ENCODE results near the gene NMRAL1.

The NMRAL1 gene

DNA sequence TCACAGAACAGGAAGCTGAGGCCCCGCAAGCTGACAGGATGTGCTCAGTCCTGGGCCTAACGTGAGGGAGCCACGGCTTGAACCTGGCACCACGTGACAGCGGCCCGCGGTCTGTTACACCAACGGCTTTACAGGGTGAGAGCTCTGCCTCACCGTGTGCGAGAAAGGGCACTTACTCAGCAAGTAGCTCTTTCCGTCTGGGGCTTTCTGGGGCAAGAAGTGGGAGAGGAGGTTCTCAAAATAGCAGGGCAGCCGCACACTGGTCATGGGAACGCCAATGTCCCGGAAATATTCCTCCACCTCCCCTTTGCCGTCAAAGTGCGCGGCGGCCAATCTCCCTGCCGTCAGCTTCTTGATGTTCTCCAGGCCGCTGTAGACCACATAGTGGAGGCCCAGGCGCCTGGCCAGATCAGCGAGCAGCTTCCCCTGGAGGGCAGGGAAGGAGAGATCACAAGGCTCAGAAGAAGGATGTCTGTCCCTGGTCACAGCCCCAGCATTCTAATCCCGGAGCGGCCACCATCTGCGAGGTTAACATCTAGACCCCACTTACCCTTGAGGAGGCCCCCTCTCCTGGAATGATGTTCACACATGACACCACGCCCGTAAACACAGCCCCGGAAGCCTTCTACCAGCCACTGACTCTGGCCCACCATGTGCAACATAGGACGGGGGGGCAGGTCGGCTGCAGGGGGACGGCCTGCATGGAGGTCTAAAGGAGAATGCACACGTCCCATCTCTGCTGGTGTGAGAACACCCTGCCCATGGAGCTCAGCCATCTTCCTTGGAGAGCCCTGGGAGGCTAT lies 8.2 kb downstream of the NMRAL1 start:
- DNase-seq, result no peak

DNA sequence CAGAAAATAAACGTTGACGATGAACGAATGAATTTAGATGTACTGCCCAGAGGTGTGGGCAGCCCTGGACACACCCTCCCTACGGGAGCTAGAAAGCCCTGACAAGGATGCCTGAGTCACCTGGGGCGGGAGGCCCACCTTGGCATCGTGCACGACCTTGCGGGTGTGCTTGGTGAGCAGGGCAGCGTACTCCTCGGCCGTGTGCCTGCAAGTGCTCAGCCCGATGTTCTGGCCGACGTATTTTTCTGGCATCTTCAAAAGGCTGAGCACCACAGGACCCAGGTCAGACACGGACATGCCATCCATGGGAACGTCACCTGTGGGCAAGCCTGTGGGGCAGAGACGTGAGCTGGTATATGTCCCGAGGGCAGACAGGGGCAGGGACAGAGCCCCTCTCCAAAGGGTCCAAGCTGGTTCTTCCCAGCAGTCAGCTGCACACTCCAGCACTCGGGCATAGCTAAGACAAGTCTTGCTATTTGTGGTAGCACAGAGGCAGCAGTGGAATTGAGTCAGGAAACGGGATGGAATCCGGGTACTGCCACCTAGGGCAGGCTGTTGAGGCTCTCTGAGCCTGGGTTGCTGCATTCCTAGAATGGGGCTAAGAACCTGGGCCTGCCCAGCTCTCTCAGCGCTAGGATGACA lies 10.8 kb downstream of the NMRAL1 start:
- DNase-seq, result no peak

DNA sequence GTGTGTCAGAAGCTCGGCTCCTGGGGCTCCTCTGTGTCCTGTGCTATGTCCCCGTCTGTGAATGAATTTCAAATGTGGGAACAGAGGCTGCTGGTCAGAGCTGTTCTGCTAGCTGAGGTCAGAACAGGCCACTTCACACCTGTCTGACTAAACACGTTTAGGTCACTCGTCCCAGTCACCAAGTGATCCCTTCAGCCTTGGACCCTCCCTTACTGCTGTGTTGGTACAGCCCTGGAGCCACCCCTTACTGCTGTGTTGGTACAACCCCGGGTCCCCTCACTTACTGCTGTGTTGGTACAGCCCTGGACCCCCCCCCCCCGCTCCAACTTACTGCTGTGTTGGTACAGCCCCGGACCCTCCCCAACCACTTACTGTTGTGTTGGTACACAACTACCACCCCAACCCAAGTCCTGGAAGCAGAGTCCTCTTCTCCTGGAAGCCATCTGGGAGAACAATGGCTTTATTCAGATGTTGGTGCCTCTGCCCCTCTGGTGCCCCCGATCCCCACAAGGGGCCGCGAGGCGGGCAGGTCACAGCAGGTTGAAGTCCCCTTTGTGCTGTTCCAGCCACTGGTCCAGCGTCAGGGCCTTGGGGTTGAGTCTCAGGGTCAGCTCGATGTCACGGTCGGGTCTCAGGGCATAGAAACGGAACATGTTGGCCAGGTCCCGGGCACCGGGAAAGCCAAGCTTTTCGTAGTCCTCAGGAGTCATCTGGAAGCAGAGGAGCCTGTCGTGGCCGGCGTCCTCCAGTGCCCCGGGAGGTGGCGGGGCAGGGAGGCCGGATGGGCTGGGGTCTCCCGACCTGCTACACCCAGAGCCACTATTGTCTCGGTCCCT lies 13.0 kb downstream of the NMRAL1 start:
- DNase-seq, result no peak

DNA sequence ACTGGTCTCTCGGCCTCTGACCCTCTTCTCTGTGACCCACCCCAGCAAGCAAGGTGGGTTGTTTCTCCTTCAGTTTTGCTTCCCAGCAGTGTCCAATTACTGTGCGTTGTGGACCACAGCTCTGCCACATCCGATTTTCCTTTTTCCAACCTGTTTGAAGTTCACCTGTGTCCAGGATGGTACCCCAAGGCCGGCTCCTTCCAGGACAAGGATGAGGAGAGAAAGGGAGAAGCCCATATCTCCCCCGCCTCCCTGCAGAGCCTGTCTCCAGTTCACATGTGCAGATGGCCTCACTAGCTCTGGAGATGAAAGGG lies 13.5 kb downstream of the NMRAL1 start:
- no peak for DNase-seq

DNA sequence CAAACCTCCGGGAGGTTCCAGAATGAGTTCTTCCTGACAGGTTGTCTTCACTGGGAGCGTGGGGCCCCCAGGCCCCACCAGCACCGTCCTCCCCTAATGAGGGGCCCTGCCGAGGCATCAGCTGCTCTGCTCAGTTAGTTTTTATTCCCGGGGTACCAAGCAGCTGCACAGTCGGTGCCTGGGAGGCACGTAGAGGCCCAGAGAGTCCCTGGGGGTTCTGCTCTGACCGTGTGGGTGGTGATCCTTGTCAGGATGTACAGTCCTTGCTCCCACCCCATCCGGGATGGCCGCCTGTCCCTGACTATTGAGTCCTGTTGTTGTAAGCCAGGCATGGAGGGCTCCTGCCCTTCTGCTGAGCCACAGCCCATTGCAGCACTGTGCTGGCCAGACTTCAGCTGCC lies 18.5 kb downstream of the NMRAL1 start:
- DNase-seq, result no peak

DNA sequence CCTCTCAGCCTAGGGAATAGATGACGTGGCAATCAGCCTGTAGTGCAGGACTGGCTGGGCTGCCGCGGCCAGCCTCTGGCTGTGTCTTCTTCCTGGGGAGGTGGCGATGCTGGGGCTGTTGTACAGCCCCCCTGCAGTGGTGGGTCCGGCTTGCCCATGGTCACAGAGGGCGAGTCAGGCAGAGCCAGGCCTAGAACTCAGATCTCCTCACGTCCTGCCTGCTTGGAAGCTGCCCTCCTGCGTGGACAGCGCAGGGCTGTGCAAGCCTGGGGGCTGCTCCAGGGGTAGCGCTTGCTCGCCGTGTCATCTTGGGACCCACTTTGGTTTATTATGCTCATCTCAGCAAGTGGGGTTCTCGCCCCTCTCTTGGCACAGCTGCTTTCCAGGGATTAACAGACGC lies 19.3 kb downstream of the NMRAL1 start:
- DNase-seq, result no peak

DNA sequence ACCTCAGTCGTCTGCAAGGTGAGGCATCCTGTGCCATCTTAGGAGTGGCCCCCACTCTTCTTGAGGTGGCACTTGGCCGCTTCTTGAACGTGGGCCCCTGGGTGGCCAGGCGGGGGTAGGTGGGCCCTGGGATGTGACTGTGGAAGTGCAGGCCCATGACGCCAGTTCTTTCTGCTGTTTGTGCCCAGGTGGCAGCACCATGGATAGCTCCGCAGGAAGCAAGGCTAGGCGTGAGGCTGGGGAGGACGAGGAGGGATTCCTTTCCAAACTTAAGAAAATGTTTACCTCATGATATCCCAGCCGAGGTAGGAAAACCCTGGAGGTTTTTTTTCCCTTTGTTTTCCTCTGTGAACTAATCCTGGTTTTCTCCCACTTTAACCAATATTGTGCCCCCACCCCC lies 19.8 kb downstream of the NMRAL1 start:
- DNase-seq, result no peak

DNA sequence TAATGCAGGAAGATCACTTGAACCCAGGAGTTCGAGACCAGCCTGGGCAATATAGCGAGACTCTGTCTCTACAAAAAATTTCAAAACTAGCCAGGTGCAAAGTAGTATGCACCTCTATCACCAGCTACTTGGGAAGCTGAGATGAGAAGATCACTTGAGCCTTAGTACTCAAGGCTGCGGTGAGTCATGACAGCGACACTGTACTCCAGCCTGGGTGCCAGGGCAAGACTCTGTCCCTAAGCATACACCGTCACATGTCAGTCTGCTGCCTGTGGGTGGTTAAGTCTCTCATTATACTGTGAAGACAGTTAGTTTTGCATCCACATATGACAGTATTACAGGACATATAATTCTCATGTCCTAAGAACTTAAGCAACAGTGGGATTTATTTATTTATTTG lies 21.8 kb downstream of the NMRAL1 start:
- DNase-seq, result no peak

DNA sequence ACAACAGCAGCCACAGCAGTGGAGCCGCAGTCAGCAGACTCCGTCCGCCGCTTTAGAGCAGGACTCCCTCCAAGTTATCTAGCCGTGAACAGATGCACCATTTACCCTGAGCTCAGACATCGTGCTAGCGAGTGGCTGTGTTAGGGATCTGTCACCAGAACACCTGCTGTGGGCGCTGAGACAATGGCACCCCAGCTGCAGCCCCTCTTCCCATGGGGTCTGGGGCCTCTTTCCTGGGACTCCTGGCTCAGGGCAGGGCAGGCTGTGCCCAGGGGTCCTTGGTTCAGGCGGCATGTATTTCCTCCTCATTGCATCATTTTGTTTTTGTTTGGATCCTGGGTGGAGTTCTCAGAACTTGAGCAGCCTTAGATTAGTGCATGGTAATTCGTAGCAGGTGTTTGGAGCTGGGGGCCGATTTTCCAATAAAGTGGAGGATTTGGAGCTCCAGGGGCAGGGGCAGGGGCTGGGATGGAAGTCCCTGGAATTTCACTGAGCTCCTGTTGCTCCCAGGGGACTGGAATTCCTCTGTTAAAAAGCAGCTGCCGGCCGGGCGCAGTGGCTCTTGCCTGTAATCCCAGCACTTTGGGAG lies 23.4 kb downstream of the NMRAL1 start:
- DNase-seq, result no peak

DNA sequence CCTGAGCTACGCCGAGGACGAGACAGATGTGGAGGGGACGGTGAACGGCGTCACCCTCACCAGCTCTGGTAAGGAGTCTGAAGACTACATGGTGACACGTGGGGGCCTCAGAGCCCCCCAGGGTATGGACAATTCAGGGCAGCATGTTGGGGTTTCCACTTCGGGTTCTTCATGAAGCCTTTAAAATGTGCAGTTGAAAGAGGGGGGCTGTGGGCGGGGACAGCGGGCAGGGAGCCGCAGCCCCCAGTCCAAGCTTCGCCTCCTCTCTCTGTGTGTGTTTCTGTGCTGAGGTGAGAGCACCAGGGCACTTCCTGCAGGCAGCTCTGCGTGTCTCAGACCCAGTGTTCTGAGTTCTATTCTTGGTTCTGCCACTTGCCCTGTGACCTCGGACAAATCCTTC lies 24.0 kb downstream of the NMRAL1 start:
- no peak for DNase-seq

DNA sequence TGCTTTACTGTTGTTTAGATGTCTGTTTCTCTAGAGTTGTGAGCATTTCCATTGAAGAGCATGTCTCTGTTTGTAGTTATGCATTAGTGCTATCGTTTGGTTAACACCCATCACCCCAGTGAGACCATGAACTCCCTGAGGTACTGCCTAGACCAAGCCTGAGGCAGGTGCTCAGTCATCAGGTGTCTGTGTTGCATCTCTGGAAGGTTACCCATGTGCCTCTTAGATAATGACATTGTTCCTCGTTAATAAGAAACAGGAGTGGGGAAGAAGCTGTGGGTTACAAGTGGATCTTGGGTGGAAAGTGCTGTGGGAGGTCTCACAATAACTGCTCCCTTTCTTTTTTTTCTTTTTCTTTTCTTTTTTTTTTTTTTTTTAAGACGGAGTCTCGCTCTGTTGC lies 30.4 kb downstream of the NMRAL1 start:
- no peak for DNase-seq

DNA sequence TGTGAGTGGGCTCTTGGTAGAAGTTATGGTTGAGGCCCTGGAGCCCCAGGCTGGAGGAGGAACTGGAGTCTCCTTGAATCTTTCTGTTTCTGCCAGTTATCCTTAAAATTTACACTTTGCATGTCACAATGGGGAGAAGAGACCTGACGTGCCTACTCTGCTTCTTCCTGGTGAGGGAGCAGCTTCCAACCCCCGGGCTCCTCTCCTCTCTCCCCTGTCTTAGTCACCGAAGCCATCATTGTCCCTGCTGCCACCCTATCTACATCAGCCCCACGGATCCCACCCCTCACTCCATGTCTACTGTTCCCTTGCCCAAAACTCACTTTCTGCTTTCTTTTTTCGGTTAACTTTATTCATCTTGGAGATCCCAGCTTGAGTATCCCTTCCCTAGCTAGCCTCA lies 31.2 kb downstream of the NMRAL1 start:
- DNase-seq, result no peak

DNA sequence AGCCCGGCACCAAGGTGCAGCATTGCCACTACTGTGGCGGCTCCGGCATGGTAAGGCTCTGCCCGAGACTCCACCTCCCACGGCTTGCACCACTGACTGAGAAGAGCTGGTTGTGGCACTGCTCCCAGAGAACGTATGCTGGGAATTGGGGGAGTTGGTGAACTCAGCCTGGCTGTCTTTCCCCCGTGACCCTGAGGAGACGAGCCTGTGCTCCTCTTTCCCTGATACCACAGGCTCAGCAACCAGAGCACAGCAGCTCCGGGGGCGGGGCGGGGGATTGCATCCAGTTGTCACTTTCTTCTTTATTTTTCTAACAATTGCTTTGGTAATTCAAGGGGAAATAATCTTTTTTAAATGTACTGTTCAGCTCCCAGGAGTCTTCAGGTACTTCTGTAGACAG lies 32.1 kb downstream of the NMRAL1 start:
- DNase-seq, result no peak

DNA sequence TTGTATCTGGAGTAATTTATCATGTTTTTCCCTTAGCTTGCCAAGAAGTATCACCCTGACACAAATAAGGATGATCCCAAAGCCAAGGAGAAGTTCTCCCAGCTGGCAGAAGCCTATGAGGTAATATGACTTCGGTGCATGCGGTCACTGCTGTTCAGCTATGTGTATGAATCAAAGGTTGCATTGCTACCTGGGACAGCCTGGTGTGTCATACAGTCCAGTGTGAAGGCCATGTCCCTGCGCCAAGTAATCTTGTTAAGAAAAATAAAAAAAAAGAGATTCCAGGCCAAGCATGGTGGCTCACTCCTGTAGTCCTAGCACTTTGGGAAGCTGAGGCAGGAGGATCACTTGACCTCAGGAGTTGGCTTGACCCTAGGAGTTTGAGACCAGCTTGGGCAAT lies 37.1 kb downstream of the NMRAL1 start:
- DNase-seq, result no peak

DNA sequence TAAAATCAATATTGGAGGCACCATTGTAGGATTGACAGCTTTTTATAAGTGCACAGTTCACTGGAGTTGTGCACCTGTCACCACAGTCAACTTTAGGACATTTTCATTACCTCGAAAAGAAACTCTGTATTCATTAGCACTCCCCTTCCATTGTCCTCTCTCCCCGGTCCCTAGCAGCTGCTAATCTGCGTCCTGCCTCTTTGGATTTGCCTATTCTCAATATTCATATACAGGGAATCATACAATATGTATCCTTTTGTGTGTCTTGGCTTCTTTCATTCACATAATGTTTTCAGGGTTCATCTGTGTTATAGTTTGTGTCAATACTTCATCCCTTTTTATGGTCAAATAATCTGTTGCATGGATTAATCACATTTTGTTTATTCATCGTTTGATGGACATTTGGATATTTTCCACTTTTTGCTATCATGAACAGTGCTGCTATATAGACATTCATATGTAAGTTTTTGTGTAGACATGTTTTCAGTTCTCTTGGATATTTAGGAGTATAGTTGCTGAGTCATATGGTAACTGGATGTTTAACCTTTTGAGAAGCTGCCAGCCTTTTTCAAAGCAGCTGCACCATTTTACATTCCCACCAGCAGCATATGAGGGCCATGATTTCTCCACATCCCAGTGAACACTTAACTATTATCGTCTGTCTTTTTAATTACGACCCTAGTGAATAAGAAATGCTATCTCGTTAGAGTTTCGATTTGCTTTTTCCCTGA lies 38.9 kb downstream of the NMRAL1 start:
- peak; percentile 43 for DNase-seq

DNA sequence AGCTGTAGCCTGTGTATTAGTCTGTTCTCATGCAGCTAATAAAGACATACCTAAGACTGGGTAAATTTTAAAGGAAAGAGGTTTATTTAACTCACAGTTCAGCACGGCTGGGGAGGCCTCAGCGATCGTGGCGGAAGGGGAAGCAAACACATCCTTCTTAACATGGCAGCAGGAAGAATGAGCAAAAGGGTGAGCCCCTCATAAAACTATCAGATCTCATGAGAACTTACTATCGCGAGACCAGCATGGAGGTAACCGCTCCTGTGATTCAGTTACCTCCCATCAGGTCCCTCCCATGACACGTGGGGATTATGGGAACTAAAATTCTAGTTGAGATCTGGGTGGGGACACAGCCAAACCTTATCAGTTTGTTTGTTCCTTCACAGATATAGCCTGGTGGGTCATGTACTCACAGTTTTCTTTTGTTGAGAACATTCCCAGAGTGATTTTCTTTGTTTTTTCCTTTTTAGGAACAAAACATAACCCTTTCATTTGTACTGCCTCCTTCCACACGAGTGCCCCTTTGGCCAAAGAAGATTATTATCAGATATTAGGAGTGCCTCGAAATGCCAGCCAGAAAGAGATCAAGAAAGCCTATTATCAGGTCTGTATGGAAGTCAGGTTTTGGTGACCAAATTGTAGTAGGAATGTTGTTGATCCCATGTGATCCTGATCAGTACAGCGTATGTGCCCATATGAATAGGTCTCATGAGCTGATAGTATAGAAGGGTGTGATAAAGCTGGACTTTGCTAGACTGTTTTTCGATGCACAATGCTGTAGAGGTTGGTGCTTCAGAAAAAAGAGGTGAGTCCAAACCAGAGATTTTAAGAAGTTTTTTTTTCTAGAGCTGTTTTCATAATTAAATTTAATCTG lies 40.3 kb downstream of the NMRAL1 start:
- DNase-seq, result no peak

DNA sequence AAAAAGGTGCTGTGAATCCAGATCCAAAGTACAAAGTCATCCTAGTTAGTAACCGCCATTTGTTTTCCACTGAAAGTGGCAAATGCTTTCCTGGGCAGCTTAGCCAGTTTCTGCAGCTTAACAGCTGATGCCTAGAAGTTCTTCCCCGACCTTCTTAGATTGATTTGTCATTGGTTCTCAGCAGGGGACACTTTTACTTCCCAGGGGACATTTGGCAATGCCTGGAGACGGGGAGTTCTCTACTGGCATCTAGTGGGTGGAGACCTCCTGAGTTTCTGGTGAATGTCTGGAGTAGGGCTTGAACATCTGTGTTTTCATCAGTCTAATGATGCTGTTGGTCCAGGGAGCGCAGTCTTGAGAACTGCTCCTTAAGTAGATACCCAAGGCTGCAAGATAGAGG lies 41.2 kb downstream of the NMRAL1 start:
- no peak for DNase-seq

DNA sequence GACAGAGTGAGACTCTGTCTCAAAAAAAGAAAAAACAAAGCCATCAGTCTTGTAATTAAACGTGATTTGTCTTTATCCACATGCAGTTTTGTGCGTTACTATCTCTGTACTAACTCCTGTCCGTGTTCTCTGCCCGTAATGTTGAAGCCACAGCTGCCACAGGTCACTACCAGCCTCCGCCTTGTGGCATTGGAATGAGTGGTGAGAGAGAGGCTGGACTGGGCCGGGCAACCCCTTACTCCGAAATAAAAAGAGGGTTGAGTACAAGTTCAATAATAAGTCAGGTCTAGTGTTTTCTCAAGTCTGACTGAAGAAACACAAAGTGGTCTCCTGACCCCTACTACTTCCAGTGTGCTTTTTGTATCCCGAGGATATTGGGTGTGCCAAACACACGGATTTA lies 43.4 kb downstream of the NMRAL1 start:
- no peak for DNase-seq

DNA sequence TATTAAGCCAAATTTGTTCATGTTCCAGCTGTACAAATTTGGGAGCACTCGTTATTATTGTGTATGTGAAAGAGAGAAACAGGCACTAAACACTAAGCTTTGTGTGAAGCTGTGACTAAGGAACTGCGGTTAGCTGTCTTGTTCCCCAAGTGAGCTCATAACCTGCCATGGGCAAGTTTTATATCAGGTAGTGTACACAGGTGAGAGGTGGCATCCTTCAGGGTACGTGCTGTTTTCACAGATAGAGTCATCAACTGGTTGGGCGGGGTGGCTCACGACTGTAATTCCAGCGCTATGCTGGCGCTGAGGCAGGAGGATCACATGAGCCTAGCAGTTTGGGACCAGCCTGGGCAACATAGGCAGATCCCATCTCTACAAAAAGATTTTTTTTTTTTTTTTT lies 45.9 kb downstream of the NMRAL1 start:
- DNase-seq, result no peak

DNA sequence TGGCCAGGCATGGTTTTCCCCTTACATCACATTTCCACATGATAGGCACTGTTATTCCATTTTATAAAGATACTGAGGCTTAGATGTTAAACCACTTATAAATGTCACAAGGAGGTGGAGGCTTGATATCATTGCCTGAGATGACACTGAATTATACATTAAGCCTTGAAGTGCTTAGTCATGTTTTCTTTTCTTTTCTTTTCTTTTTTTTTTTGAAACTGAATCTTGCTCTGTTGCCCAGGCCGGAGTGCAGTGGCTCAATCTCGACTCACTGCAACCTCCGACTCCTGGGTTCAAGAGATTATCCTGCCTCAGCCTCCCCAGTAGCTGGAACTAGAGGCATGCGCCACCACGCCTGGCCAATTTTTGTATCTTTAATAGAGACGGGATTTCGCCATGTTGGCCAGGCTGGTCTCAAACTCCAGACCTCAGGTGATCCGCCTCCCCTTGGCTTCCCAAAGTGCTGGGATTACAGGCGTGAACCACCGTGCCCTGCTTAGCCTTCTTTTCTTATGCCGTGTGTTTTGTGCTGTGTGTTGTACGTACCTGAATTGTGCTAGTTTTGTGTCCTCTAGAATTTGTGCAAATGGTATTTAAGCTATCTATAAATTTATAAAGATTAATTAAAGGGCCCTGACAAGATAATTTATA lies 47.6 kb downstream of the NMRAL1 start:
- no peak for DNase-seq

DNA sequence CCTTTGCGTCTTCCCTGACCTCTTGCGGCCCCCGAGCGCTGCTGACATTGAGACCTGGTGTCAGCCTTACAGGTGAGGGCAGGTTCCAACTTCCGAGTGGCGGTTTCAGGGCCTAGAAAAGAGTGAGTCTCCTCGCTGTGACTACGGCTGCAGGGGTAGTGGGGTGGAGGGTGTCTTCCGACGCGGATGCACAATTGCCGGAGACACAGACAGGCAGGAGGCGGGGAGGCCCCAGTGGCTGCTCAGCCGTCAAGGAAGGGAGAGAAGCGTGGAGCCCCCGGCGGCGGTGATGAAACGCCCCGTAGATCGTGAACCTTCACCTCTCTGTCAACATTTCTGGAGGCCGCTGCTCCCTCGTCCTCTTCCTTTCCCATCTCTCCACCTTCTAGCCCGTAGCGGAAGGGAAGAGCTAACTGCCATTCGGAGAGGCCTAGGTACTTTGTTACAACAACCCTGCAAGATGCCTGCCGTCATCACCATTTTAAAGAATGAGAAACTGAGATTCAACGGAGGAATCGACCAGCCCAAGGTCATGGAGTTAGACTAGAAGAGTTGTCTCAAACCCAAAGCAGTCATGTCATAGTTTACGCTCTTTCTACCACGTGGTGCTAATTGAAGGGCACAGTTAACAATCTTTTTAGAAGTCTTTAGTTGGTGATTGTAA lies 48.3 kb downstream of the NMRAL1 start:
- no peak for DNase-seq

Data from fibroblast of skin of abdomen (primary cell).